Measurements from ENCODE around the gene CCDC149. TPM values are rescaled to one million over a fixed set of nuclear protein-coding genes. Genes with fewer than 3 reads are reported as not detected.

Gene CCDC149
- total RNA-seq, 1 experiment from 2014 or later: 0.11 TPM

DNA sequence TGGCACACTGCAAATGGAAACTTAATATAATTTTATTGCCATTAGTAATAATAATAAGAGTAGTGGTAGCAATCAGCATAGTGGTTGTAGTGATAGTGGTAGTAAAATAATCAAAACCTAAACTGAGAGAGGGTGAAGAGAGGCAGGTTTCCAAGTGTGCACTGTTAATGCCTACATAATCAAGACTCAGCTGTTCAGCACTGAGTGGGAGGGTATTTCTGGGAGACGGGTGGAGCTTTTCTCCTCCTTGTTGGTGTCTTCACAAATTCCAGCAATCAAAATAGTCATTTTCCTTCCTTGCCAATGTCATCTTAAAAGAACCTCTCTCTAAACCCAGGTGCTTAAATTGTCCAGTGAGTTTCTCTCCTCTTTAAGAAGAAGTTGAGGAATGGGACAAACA is 18.6 kb downstream of the CCDC149 start:
- no peak for DNase-seq
- Histone ChIP-seq H3K9me3 (ENCODE audit: low read length) (no peaks in the 10 kb centered on the region), H3K36me3 (ENCODE audit: insufficient read depth, low read length) (no peaks in the 10 kb centered on the region), H3K27ac (ENCODE audit: low read length) (no peak overlapping the region), H3K9me2 (replicated peaks; ENCODE audit: insufficient read depth, low read length) (no peaks in the 10 kb centered on the region), H3K4me3 (ENCODE audit: low read length) (no peak overlapping the region), H2AFZ (ENCODE audit: low read length) (no peak overlapping the region), H3K9ac (ENCODE audit: low read length) (no peak overlapping the region), H3K79me2 (ENCODE audit: low read length) (no peaks in the 10 kb centered on the region), H3K4me1 (ENCODE audit: low read length) (peaks cover 48% of the 10 kb centered on the region), H3K27me3 (ENCODE audit: low read length) (no peaks in the 10 kb centered on the region; the same call in 1 of the 2 replicates), H3K4me2 (ENCODE audit: low read depth, low read length, poor library complexity, severe bottlenecking) (no peak overlapping the region), H4K20me1 (ENCODE audit: insufficient read depth, low read depth, low read length) (no peaks in the 10 kb centered on the region)

- Histone ChIP-seq H3K4me2 (ENCODE audit: low read depth, low read length, poor library complexity, severe bottlenecking) (no peak overlapping the region), H3K9ac (ENCODE audit: low read length) (no peak overlapping the region), H3K27me3 (ENCODE audit: low read length) (no peaks in the 10 kb centered on the region), H3K9me2 (replicated peaks; ENCODE audit: insufficient read depth, low read length) (no peaks in the 10 kb centered on the region), H3K4me3 (ENCODE audit: low read length) (no peak overlapping the region), H3K9me3 (ENCODE audit: low read length) (no peaks in the 10 kb centered on the region), H2AFZ (ENCODE audit: low read length) (no peak overlapping the region), H4K20me1 (ENCODE audit: insufficient read depth, low read depth, low read length) (no peaks in the 10 kb centered on the region), H3K79me2 (ENCODE audit: low read length) (no peaks in the 10 kb centered on the region), H3K4me1 (ENCODE audit: low read length) (peaks cover 63% of the 10 kb centered on the region), H3K27ac (ENCODE audit: low read length) (no peak overlapping the region), H3K36me3 (ENCODE audit: insufficient read depth, low read length) (no peaks in the 10 kb centered on the region)
- no peak for DNase-seq
Measured at GRCh38 chr4:24892778-24893177, 20.1 kb downstream of the CCDC149 start.

- Histone ChIP-seq H3K4me2 (ENCODE audit: low read depth, low read length, poor library complexity, severe bottlenecking) (no peak overlapping the region), H3K27ac (ENCODE audit: low read length) (no peak overlapping the region), H3K27me3 (ENCODE audit: low read length) (no peaks in the 10 kb centered on the region), H4K20me1 (ENCODE audit: insufficient read depth, low read depth, low read length) (no peaks in the 10 kb centered on the region), H2AFZ (ENCODE audit: low read length) (no peak overlapping the region), H3K4me1 (ENCODE audit: low read length) (peaks cover 68% of the 10 kb centered on the region), H3K9ac (ENCODE audit: low read length) (no peak overlapping the region), H3K79me2 (ENCODE audit: low read length) (no peaks in the 10 kb centered on the region), H3K9me3 (ENCODE audit: low read length) (no peaks in the 10 kb centered on the region), H3K9me2 (replicated peaks; ENCODE audit: insufficient read depth, low read length) (no peaks in the 10 kb centered on the region), H3K36me3 (ENCODE audit: insufficient read depth, low read length) (no peaks in the 10 kb centered on the region), H3K4me3 (ENCODE audit: low read length) (no peak overlapping the region)
- no peak for DNase-seq
Measured at GRCh38 chr4:24892278-24892677, 20.6 kb downstream of the CCDC149 start.

GRCh38 chr4:24890561-24891126 is 22.2 kb downstream of the CCDC149 start:
- Histone ChIP-seq H3K9me2 (replicated peaks; ENCODE audit: insufficient read depth, low read length) (no peaks in the 10 kb centered on the region), H2AFZ (ENCODE audit: low read length) (peak overlapping the region; percentile 30; the same call in 1 of the 2 replicates), H3K4me1 (ENCODE audit: low read length) (peaks cover 75% of the 10 kb centered on the region), H3K9me3 (ENCODE audit: low read length) (no peaks in the 10 kb centered on the region), H3K79me2 (ENCODE audit: low read length) (no peaks in the 10 kb centered on the region), H3K4me2 (ENCODE audit: low read depth, low read length, poor library complexity, severe bottlenecking) (peak overlapping the region; percentile 91), H3K27ac (ENCODE audit: low read length) (peak overlapping the region; percentile 95), H3K9ac (ENCODE audit: low read length) (peak overlapping the region; percentile 66; the same call in 1 of the 2 replicates), H3K4me3 (ENCODE audit: low read length) (no peak overlapping the region), H3K27me3 (ENCODE audit: low read length) (no peaks in the 10 kb centered on the region), H3K36me3 (ENCODE audit: insufficient read depth, low read length) (no peaks in the 10 kb centered on the region), H4K20me1 (ENCODE audit: insufficient read depth, low read depth, low read length) (no peaks in the 10 kb centered on the region)
- peak; percentile 59 for DNase-seq

DNA sequence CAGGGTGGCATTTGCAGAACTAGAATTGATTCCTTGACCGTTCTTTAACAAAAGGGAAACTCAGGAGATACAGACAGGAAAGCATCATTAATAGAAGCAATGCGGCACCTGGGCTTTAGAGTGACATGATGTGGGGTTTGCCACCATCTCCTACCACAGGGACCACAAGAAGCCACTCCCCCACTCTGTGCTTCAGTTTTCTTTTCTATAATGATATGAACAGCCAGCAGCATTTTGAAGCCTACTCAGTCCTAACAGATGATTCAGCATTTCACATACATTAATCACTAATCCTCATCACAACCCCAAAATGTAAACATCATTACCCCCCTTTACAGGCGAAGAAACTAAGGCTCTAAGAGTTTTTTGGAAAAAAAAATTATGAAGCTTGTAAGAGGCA is 22.9 kb downstream of the CCDC149 start:
- H3K27me3 ChIP-seq (ENCODE audit: low read length): no peaks in the 10 kb centered on the region
- H3K9ac ChIP-seq (ENCODE audit: low read length): peak overlapping the region; percentile 66
- DNase-seq: peak; percentile 69
- peaks cover 75% of the 10 kb centered on the region for H3K4me1 ChIP-seq (ENCODE audit: low read length)
- H3K4me2 ChIP-seq (ENCODE audit: low read depth, low read length, poor library complexity, severe bottlenecking): peak overlapping the region; percentile 91
- peak overlapping the region; percentile 55 for H3K4me3 ChIP-seq (ENCODE audit: low read length)
- H3K79me2 ChIP-seq (ENCODE audit: low read length): no peaks in the 10 kb centered on the region
- H4K20me1 ChIP-seq (ENCODE audit: insufficient read depth, low read depth, low read length): no peaks in the 10 kb centered on the region
- no peaks in the 10 kb centered on the region for H3K9me2 ChIP-seq (replicated peaks; ENCODE audit: insufficient read depth, low read length)
- peak overlapping the region; percentile 4; the same call in 1 of the 2 replicates for H2AFZ ChIP-seq (ENCODE audit: low read length)
- peak overlapping the region; percentile 95 for H3K27ac ChIP-seq (ENCODE audit: low read length)
- H3K36me3 ChIP-seq (ENCODE audit: insufficient read depth, low read length): no peaks in the 10 kb centered on the region
- H3K9me3 ChIP-seq (ENCODE audit: low read length): no peaks in the 10 kb centered on the region

- Histone ChIP-seq H3K4me1 (ENCODE audit: low read length) (peaks cover 84% of the 10 kb centered on the region), H3K79me2 (ENCODE audit: low read length) (no peaks in the 10 kb centered on the region), H3K4me2 (ENCODE audit: low read depth, low read length, poor library complexity, severe bottlenecking) (peak overlapping the region; percentile 91), H3K27me3 (ENCODE audit: low read length) (no peaks in the 10 kb centered on the region), H3K36me3 (ENCODE audit: insufficient read depth, low read length) (no peaks in the 10 kb centered on the region), H4K20me1 (ENCODE audit: insufficient read depth, low read depth, low read length) (no peaks in the 10 kb centered on the region), H3K9ac (ENCODE audit: low read length) (peak overlapping the region; percentile 66), H3K9me3 (ENCODE audit: low read length) (no peaks in the 10 kb centered on the region), H3K4me3 (ENCODE audit: low read length) (peak overlapping the region; percentile 55), H3K9me2 (replicated peaks; ENCODE audit: insufficient read depth, low read length) (no peaks in the 10 kb centered on the region), H3K27ac (ENCODE audit: low read length) (peak overlapping the region; percentile 95), H2AFZ (ENCODE audit: low read length) (0 out of 2 replicates have a peak overlapping the region, but pooled peaks have one; percentile 19)
- DNase-seq: peak; percentile 88
Measured at GRCh38 chr4:24888475-24889344, 24.1 kb downstream of the CCDC149 start.

- Histone ChIP-seq H2AFZ (ENCODE audit: low read length) (0 out of 2 replicates have a peak overlapping the region, but pooled peaks have one; percentile 19), H3K4me2 (ENCODE audit: low read depth, low read length, poor library complexity, severe bottlenecking) (peak overlapping the region; percentile 91), H3K4me1 (ENCODE audit: low read length) (peaks cover 91% of the 10 kb centered on the region), H3K27me3 (ENCODE audit: low read length) (no peaks in the 10 kb centered on the region), H3K36me3 (ENCODE audit: insufficient read depth, low read length) (no peaks in the 10 kb centered on the region), H4K20me1 (ENCODE audit: insufficient read depth, low read depth, low read length) (no peaks in the 10 kb centered on the region), H3K9me3 (ENCODE audit: low read length) (no peaks in the 10 kb centered on the region), H3K27ac (ENCODE audit: low read length) (peak overlapping the region; percentile 95), H3K79me2 (ENCODE audit: low read length) (no peaks in the 10 kb centered on the region), H3K4me3 (ENCODE audit: low read length) (peak overlapping the region; percentile 55), H3K9me2 (replicated peaks; ENCODE audit: insufficient read depth, low read length) (no peaks in the 10 kb centered on the region), H3K9ac (ENCODE audit: low read length) (peak overlapping the region; percentile 66)
- DNase-seq: peak; percentile 92
Measured at GRCh38 chr4:24887881-24888430, 24.9 kb downstream of the CCDC149 start.

DNA sequence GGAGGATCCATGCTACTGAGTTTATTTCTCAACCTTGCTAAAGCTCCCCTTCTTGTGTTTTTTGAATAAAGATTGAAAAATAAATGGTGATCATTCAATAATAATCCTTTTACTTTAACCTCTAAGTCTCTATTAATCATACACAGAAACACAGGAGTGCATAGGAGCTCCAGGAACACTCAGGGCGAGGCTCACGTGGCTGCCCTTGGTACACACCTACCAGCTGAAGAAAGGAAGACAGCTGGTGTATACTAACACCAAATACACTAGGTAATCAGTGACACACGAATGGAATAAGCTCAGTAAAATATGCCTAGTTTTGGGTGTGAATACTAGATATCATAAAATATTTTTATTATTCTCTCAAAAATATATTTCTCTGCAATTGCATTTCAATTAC is 26.2 kb downstream of the CCDC149 start:
- H3K79me2 ChIP-seq (ENCODE audit: low read length): no peaks in the 10 kb centered on the region

More for the DNA sequence above, 26.2 kb downstream of the CCDC149 start:
- DNase-seq: no peak
- H3K36me3 ChIP-seq (ENCODE audit: insufficient read depth, low read length): no peaks in the 10 kb centered on the region
- no peak overlapping the region for H2AFZ ChIP-seq (ENCODE audit: low read length)
- peak overlapping the region; percentile 91 for H3K4me2 ChIP-seq (ENCODE audit: low read depth, low read length, poor library complexity, severe bottlenecking)
- no peak overlapping the region for H3K9ac ChIP-seq (ENCODE audit: low read length)
- H3K9me3 ChIP-seq (ENCODE audit: low read length): no peaks in the 10 kb centered on the region
- peaks cover 98% of the 10 kb centered on the region for H3K4me1 ChIP-seq (ENCODE audit: low read length)
- no peaks in the 10 kb centered on the region for H4K20me1 ChIP-seq (ENCODE audit: insufficient read depth, low read depth, low read length)
- no peaks in the 10 kb centered on the region for H3K9me2 ChIP-seq (replicated peaks; ENCODE audit: insufficient read depth, low read length)
- H3K27me3 ChIP-seq (ENCODE audit: low read length): no peaks in the 10 kb centered on the region
- no peak overlapping the region; the same call in 1 of the 2 replicates for H3K27ac ChIP-seq (ENCODE audit: low read length)
- no peak overlapping the region for H3K4me3 ChIP-seq (ENCODE audit: low read length)

Measured in Karpas-422 (cell line).